GM12892 (cell line): ENCODE results near the gene ULBP2.
"Not testable (repeated sequence)": the region's sequence is repeated elsewhere in the genome, so short reads cannot be mapped to it uniquely, and the experiment has no call there.

Experiments used
- DNase-seq: peaks from one replicate; pipeline ENCODE4 v3.0.0; 2011; ENCODE audit not compliant: insufficient read length
- FAIRE-seq: peaks from 2 replicates; lab custom pipeline; 2011; peaks lifted over from hg19 to GRCh38; lab: Jason Lieb, UNC
- POLR2A ChIP-seq: IDR thresholded peaks from 2 replicates; pipeline ENCODE4 v1.6.1; 2011; ENCODE audit warnings: low read depth, low read length, control low read depth
- POLR2AphosphoS5 ChIP-seq: IDR thresholded peaks from 2 replicates; pipeline ENCODE4 v1.6.1; 2011; ENCODE audit warnings: low read depth, low read length, control low read depth
- TAF1 ChIP-seq: IDR thresholded peaks from 2 replicates; pipeline ENCODE4 v1.6.1; 2011; ENCODE audit warnings: low read depth, mild to moderate bottlenecking, control low read depth, low read length, borderline replicate concordance

The ULBP2 gene

DNA sequence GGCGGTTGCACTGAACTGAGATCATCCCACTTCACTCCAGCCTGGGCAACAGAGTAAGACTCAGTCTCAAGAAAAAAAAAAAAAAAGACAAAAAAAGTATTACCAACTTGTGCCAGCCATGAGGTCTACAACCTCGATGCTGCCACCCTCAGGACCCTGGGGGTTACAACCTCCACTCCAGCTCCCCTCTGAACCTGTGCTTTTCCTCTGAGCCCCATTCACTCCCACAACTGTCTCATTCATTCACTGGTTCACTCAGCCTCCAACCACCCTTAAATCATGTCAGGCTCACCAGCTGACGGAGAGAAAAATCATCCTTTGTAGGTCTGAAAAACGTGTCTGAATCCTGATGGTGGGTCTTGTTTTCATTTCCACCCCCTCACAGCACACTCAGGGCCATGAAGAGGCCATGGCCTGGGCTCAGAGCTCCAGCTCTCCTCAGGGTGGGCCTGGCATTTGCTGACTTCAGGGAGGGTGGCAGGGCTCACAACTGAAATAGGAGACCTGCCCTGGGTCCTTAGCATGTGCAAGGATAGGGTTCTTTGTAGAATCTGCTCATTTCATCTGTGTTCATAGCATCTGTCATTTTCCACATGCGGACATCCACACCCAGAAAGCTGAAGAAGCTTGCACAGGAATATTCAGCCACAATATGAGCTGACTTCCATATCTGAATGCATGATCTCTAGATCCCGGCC lies 20.1 kb downstream of the ULBP2 start:
- FAIRE-seq: no peak
- no peak for DNase-seq
- TF ChIP-seq TAF1 (no peak), POLR2A (no peak), POLR2AphosphoS5 (no peak)

DNA sequence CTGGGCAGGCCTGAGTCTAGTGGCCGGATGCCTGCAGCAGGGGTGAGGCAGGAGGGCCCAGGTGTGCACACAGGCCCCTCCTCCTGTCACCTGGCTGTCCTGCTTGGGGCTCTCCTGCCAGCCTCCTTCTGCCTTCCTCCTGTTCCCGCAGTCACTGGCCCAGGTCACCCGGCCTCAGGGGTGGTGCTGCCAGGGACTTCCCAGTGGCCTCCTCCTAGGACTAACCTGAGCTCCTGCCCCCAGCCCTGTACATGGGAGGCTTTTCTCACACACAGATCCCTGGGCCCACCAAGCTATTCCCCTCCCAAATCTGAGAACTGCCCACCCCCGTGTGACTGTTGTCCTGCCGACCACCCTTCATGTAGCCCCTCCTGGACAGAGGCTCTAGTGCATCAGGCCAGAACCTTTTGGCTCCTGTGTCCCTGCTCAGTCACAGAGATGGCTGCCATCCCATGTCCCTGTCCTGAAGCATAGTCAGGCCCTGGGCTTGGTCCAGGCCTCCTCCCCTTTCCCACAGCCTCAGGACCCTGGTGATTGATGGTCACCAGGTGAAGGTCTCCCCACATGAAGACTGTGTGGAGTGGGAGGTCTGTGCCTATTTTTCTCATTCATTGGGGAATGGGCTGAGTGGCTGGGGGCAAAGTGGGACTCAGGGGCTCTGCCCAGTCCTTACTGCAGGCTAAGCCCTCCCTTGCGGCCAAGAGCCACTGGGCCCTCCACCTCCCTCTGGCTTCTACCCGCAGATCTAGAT lies 20.8 kb downstream of the ULBP2 start:
- peak; percentile 24 for DNase-seq
- FAIRE-seq: no peak
- TF ChIP-seq POLR2A: no peak
- TF ChIP-seq TAF1: no peak
- TF ChIP-seq POLR2AphosphoS5: no peak

DNA sequence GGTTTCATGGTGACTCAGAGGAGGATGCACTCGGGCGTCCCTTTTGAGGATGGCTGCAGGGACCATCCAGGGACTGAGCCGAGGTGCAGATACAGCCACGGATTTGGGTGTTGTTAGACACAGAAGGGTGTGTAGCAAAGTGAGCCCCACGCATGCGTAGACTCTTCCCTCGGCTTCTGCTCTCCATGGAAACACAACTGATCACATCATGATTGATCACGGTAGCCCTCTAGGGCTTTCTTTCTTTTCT lies 21.3 kb downstream of the ULBP2 start:
- DNase-seq: no peak
- TF ChIP-seq TAF1 (no peak), POLR2A (no peak), POLR2AphosphoS5 (no peak)
- FAIRE-seq: no peak

DNA sequence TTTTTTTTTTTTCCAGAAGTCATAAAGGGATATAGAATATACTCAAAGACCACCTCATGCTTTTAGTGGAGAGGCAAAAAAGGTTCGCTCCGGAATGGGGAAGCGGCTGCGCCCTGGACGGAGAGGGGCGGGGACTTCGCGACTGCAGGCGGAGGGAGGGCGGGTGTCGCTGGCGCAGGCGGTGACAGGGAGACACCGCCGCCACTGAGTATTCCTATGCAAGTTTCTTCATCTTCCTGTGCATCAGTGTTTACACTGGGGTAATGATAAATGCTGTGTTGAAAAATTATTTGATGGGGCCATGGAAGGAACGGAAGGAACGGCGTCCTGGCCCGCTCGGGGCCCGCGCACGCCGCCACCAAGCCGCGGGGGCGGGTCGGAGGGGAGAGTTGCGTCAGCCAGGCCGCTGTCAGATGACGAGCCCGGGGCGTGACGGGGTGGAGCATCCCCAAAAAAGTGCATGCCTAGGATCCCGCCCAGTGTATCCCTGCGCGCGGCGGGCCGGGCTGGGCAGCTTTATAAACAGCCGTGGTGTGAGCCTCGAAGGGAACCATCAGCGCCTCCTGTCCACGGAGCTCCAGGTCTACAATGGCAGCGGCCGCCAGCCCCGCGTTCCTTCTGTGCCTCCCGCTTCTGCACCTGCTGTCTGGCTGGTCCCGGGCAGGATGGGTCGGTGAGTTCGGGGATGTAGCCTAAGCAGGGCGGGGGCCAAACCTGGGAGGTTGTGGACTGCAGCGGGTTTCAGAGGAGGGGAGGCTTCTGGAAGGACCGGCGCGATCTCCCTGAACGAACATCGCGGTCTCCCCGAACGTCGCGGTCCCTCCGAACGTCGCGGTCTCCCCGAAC lies 21.9 kb downstream of the ULBP2 start, which contains the start of gene ULBP1:
Gene ULBP1, plus strand, starts transcription at position 482 of the 846 bp plus-strand sequence. Its CDS starts 107 bp downstream, at position 589.
- no peak for FAIRE-seq
- DNase-seq: peak; percentile 43
- TF ChIP-seq POLR2AphosphoS5: no peak

DNA sequence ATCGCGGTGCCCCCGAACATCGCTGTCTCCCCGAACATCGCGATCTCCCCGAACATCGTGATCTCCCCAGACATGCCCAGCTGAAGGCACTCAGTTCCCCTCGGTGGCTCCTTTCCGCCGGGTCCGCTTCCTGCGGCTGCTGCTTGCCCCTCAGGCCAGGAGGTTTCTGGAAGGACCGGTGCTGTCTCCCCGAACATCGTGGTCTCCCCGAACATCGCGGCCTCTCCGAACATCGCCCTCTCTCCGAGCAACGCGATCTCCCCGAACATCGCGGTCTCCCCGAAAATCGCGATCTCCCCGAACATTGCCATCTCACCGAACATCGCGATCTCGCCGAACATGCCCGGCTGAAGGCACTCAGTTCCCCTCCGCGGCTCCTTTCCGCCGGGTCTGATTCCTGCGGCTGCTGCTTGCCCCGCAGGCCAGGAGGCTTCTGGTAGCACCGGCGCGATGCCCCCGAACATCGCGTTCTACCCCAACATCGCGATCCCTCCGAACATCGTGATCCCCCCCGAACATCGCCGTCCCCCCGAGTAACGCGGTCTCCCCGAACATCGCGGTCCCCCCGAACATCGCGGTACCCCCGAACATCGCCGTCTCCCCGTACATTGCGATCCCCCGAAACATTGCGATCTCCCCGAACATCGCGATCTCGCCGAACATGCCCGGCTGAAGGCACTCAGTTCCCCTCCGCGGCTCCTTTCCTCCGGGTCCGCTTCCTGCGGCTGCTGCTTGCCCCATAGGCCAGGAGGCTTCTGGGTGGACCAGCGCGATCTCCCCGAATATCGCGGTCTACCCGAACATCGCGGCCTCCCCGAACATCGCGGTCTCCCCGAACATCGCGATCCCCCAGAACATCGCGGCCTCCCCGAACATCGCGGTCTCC lies 22.7 kb downstream of the ULBP2 start:
- TF ChIP-seq POLR2A (no peak), POLR2AphosphoS5 (no peak), TAF1 (no peak)
- DNase-seq (peak; percentile 18), FAIRE-seq (no peak)

DNA sequence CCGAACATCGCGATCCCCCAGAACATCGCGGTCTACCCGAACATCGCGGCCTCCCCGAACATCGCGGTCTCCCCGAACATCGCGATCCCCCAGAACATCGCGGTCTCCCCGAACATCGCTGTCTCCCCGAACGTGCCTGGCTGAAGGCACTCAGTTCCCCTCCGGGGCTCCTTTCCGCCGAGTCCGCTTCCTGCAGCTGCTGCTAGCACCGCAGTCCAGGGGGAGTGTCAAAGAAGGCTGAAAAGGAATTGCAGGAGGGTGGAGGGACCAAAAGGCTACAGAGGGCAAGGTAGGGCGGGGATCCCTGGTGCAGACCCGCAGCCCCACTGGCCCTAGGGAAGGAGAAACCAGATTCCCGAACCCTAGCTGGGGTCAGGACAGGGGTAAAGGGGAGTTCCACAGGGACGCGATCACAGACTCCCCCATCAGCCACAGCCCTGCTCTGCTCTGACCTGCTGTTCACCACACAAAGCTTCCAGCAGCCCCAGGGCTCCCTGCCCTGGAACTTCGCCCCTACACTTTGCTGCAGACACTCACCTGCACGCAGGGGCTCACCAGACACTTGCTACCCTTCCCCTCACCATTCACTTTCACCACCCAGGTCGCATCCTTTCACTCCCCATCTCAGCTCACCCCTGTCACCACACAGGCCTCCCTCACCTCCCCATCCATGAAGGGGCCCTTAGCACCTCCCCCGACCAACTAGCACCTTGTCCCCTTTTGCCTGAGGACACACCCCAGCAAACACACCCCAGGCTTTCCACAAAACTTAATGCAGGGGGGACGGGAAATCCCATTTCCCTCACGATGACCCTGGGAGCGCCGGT lies 23.6 kb downstream of the ULBP2 start:
- TF ChIP-seq POLR2A (no peak), TAF1 (no peak), POLR2AphosphoS5 (no peak)
- DNase-seq (peak; percentile 23), FAIRE-seq (no peak)

DNA sequence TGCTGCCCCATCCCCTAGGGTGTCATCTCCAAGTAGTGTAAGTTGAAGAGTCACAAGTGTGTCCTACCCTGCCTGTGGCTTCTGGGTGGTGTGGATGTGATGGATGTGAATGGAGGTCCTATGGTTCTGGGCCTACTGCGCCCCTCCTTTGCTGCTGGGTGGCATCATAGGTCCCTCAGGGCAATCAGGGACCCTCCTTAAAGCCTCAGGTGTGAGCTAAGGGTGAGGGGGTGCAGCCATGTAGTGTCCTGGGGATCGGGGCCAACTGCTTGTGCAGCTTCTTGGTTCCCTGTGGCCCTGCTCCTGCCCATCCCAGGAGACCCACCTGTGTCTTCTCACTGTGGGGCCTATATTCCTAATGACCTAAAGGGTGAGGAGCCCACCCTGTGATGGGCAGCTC lies 24.5 kb downstream of the ULBP2 start:
- FAIRE-seq, DNase-seq: not testable (repeated sequence)

DNA sequence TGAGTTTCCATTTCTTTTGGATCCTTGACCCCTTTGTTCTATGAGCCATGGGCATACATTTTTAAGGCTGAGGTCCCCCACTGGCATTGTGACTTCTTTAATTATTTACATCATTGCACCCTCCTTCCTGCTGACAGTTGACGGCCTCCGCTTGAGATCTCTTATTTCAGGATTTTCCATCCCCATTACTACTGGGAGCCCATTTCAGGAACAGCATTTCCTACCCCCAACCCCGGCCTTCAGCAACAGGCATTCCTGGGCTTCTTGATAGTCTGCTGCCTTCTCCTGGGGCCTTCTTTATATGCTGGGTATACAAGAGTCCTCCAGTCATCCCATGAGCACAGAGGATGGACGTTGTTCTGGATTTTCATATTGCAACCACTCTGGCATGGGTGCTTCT lies 25.8 kb downstream of the ULBP2 start:
- no peak for FAIRE-seq
- no peak for DNase-seq
- no peak for TF ChIP-seq TAF1
- no peak for TF ChIP-seq POLR2AphosphoS5

DNA sequence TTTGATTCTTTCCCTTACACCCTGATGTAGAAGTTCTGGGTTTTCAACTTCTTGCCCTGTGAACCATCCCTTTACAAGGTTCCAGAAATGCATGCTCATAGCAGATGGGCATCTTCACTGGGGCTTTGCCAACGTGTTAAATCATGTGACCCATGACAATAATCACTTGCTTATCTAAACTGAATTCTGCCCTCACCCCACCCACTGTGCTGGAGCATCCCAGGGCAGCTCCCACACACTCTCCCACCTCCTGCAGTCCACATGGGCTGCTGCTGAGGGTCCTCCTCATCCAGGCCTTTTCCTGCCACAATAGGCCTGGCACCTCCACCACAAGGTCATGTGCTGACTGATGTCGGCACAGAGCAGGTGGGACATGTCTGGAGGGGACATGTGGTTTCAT lies 26.2 kb downstream of the ULBP2 start:
- not testable (repeated sequence) for FAIRE-seq, DNase-seq

DNA sequence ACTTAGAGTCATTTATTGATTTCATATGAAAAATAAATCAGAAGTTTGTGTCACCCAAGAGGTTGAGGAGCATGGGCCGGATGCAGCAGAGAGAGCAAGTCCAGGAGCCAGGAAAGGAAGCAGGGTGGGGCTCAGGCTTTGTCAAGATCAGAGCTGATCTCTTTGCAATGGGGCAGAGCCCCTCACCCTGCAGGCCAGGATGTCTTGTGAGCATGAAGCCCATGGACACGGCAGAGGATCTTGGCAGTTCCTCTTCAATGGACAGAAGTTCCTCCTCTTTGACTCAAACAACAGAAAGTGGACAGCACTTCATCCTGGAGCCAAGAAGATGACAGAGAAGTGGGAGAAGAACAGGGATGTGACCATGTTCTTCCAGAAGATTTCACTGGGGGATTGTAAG lies 27.1 kb downstream of the ULBP2 start:
- DNase-seq, FAIRE-seq: not testable (repeated sequence)

DNA sequence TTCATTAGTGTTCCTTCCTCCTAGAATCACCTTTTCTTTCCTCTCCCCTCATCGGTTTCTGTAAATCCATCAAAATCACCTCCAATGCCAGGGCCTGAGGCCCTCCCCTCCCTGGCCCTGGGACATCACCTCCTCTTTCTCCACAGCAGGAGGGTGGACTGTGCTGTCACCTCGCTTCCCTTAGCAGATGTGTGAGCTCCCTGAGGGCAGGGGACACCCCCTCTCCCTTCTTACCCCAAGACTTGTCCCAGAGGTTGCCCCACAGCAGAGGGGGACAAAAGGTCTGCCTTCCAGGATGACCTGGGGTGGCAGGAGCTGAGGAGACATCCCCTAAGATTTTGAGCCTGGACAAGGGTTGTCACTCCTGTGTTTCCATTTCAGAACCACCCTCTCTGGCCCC lies 27.8 kb downstream of the ULBP2 start:
- TF ChIP-seq TAF1 (no peak), POLR2AphosphoS5 (no peak), POLR2A (no peak)
- FAIRE-seq (no peak), DNase-seq (no peak)

DNA sequence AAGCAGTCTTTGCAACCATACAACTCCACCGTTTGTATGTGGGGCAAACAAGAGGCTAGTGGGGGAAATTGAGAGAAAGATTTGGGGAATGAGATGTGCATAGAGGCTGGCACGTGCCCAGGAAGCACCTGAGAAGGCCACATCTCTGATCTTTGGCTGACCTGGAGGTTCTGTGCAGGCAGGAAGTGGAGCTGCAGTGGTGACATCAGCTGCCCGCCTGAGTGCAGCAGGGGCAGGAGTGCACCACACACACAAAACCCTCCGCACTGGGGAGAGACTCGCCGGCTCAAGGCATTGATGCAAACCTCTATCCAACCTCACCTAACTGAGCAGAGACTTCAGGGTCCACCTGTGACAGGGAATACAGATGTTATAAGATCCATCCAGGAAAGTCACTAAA lies 32.6 kb downstream of the ULBP2 start:
- FAIRE-seq, DNase-seq: not testable (repeated sequence)
